ENCODE measurements around the gene GXYLT2.
A peak's percentile ranks its signal among the peaks of the same experiment; 100 is the strongest.

The GXYLT2 gene

GRCh38 chr3:72887705-72888545, at the start of gene GXYLT2:
Gene GXYLT2 (plus strand): TSS chr3:72888046. CDS start chr3:72888234, 188 bp downstream.
- no peak for DNase-seq (ENCODE audit: low read depth)

- no peak for DNase-seq (ENCODE audit: low read depth)
Measured at GRCh38 chr3:72839057-72839456, 48.8 kb upstream of the GXYLT2 start.

GRCh38 chr3:72844436-72844993, 43.3 kb upstream of the GXYLT2 start:
- peak; percentile 11 for DNase-seq (ENCODE audit: low read depth)

GRCh38 chr3:72846166-72846565, 41.7 kb upstream of the GXYLT2 start:
- DNase-seq (ENCODE audit: low read depth), result no peak

GRCh38 chr3:72847282-72847681, 40.6 kb upstream of the GXYLT2 start:
- DNase-seq (ENCODE audit: low read depth), result no peak

GRCh38 chr3:72847751-72848702, 39.8 kb upstream of the GXYLT2 start, which contains the start of gene SHQ1:
Gene SHQ1 (minus strand): TSS chr3:72848445. CDS start chr3:72848340, 105 bp downstream.
- peak; percentile 94 for DNase-seq (ENCODE audit: low read depth)

- DNase-seq (ENCODE audit: low read depth), result peak; percentile 16
Measured at GRCh38 chr3:72848703-72849081, 39.2 kb upstream of the GXYLT2 start.

GRCh38 chr3:72855001-72855400, 32.8 kb upstream of the GXYLT2 start:
- no peak for DNase-seq (ENCODE audit: low read depth)

- no peak for DNase-seq (ENCODE audit: low read depth)
Measured at GRCh38 chr3:72860053-72860452, 27.8 kb upstream of the GXYLT2 start.

GRCh38 chr3:72860846-72861245, 27.0 kb upstream of the GXYLT2 start:
- DNase-seq (ENCODE audit: low read depth), result no peak

- no peak for DNase-seq (ENCODE audit: low read depth)
Measured at GRCh38 chr3:72862314-72863090, 25.3 kb upstream of the GXYLT2 start.

- DNase-seq (ENCODE audit: low read depth), result no peak
Measured at GRCh38 chr3:72872183-72872582, 15.7 kb upstream of the GXYLT2 start.

- DNase-seq (ENCODE audit: low read depth), result no peak
Measured at GRCh38 chr3:72887343-72887704, 522 bp upstream of the GXYLT2 start.

- no peak for DNase-seq (ENCODE audit: low read depth)
Measured at GRCh38 chr3:72888546-72889309, 882 bp downstream of the GXYLT2 start.

- no peak for DNase-seq (ENCODE audit: low read depth)
Measured at GRCh38 chr3:72889310-72890165, 1.7 kb downstream of the GXYLT2 start.

GRCh38 chr3:72890166-72890925, 2.5 kb downstream of the GXYLT2 start:
- no peak for DNase-seq (ENCODE audit: low read depth)

- no peak for DNase-seq (ENCODE audit: low read depth)
Measured at GRCh38 chr3:72891053-72891855, 3.4 kb downstream of the GXYLT2 start.

- DNase-seq (ENCODE audit: low read depth), result no peak
Measured at GRCh38 chr3:72892081-72892775, 4.4 kb downstream of the GXYLT2 start.
